GM12872 (cell line): ENCODE measurements around the gene TMEM245.

Experiments used
- TF ChIP-seq, protein P1 (sequence below): IDR thresholded peaks from 3 replicates; pipeline ENCODE4 v1.5.1; 2011; ENCODE audit warnings: low read depth, mild to moderate bottlenecking, low read length, moderate library complexity; ENCODE audit not compliant: insufficient read depth

TMEM245 gene

DNA sequence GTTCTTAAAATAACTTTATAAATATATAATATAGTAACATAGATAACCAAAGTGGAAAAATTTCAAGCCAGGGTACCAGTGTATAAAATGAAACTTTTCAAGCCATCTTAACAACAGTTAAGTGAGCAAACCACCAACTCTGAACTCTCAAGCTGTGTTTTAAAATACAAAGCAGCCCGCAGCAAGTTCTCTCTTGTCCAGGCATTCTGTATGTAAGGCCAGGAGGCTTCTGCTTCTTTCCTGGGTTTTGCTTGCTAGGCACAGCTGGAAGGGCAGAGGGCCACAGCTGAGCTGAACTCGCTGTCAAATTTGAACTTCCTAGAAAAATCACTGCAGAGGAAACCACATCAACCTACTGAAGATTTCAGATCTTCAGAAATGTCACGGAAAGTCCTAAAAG is 99.6 kb downstream of the TMEM245 start:
- TF ChIP-seq, protein P1, sequence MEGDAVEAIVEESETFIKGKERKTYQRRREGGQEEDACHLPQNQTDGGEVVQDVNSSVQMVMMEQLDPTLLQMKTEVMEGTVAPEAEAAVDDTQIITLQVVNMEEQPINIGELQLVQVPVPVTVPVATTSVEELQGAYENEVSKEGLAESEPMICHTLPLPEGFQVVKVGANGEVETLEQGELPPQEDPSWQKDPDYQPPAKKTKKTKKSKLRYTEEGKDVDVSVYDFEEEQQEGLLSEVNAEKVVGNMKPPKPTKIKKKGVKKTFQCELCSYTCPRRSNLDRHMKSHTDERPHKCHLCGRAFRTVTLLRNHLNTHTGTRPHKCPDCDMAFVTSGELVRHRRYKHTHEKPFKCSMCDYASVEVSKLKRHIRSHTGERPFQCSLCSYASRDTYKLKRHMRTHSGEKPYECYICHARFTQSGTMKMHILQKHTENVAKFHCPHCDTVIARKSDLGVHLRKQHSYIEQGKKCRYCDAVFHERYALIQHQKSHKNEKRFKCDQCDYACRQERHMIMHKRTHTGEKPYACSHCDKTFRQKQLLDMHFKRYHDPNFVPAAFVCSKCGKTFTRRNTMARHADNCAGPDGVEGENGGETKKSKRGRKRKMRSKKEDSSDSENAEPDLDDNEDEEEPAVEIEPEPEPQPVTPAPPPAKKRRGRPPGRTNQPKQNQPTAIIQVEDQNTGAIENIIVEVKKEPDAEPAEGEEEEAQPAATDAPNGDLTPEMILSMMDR: no peak

DNA sequence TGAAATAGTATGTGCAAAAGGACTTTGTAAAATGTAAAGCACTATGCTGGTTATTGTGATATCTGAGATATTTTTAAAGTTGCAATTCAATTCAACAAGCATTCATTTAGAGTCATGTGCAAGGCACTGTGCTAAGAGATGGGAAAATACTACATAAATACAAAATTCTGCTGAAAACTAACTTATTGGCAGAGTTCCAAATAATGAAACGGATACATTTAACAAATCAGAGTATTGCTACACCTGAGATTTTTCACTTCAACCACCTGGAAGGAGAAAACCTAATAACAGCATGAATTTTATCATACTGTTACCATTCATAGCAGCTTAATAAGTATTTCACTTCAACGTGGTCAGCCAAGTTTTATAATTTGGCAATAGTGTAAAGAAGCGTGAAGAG is 100.3 kb downstream of the TMEM245 start:
- TF ChIP-seq, protein P1: no peak

DNA sequence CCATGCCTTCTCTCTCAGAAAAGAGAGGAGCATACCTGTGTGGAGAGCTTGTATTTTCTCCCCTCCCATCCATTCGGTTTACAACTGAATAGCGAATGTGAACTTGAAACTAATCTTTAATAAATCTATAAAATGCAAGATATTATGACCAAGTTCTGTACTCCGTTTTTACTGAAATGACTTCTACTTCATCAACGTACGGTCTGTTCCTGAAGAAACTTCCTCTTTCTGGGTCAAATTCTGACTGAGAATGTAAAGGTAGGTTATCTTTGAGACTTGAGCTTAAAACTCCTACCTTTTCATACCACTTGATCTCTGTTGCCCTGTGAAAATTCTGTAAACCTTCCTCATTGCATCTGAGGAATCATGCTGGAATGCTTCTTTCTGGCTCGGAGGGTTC is 102.3 kb downstream of the TMEM245 start:
- TF ChIP-seq, protein P1: no peak

DNA sequence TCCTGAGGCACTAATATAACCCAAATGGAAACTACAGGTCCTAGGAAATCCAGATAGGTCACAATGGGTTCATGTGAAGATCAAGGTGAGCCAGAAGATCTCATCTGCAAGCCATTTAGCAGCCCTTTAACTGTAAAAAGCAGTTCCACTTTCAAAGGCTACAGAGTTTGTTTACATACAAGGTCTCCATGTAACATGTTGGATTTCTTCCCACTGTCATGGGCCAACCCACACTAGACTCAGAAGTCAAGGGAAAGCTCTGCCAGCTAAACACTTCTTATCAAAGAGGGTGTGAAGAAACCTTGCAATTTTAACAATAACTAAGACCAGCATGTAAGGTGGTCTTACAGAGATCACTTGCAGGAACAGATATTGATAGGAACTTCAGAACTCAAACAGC is 102.7 kb downstream of the TMEM245 start:
- TF ChIP-seq, protein P1: no peak

DNA sequence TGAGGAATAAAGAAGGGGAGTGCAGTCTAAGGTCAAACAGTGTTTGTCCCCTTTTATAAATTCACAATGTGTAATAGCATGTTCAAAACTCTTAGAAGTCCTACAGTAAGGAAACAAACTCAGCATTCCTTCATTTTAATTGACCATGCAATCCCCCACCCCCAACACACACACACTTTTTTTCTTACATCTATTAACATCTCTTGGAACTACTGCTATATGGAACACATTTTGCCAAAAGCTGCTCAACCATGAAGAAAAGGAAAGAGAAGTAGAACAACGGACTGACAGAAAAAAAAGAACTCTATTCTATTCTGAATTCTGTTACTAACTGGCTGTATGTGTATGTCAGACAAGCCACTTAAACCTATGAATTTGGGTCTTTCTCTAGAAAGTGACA is 103.6 kb downstream of the TMEM245 start:
- TF ChIP-seq, protein P1: no peak

DNA sequence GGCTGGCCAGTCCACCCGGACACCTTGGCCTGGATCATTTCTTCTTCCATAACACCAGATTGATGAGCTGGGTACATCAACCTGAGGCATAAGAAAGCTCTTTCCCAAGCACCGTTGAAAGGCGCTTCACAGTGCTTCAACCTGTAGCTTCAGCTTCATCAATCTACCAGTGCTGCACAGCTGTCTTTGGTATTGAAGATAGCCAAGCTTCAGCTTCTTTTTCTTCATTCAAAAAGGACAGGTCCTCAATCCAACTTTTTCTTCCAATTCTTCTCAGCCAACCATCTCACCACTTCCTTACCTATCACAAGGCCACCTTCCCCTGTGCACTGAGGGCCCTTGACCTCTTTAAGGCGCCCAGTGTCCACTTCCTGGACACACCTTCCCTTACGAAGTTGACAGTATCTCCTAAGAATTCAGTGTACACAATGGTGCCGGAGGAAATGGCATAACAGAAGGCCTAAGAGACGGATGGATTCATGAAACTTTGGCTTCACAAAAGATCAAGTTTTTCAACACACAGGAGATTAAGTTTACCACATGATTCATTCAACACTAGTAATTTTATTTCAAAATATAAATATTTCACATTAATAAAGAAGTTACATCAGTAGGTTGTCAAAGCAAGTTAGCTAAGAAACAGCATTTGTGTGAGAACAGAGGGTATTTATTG is 105.0 kb downstream of the TMEM245 start:
- TF ChIP-seq, protein P1: no peak

DNA sequence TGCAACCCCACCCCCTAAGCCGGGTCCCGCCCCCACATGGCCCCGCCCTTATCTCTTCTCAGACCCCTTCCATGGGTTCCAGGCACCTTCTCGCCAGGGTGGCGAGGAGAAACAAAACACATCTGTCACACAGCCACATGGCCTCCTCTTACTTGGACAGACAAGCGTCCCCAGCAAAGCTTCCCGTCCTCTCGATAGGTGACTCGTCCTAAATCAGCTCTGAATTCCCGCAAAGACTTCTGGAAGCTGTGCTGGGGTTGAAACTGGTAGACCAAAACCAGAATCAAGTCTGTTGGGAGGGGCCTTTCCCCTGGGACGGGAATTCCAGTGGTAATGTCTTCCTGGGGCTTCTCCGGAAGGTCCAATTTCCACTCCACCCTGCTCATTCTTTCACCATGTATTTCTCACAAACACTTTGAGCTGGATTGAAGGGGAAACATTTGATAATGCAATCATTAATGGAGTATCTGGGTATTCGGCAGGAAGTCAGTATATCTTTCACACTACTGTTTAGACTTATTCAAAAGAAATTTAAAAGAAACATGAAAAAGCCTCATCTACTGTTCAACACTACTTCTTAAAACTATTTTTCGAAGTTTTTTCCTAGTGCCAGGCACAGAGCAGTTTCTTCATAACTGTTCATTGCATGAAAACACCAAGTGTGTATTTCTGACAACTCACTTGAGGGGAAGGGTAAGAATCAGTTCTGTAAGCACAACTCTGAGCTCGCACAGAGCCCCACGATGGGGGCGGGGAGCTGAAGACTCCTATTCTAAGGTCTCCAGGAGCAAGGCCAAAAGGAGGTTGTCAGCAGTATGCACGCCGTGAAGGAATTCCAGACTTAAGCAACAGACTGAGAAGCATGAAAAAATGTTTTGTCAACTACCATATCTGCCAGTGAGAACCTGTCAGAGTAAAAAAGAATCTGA is 105.8 kb downstream of the TMEM245 start:
- TF ChIP-seq, protein P1: no peak
